ENCODE data around the gene PPDPF.
A peak's percentile ranks its signal among the peaks of the same experiment; 100 is the strongest.
"Not testable (repeated sequence)": the region's sequence is repeated elsewhere in the genome, so short reads cannot be mapped to it uniquely, and the experiment has no call there.

PPDPF gene

GRCh38 chr20:63568986-63569949 is 48.7 kb downstream of the PPDPF start:
- Histone ChIP-seq H2AFZ (ENCODE audit: low read depth) (no peak overlapping the region), H3K9ac (no peak overlapping the region), H3K79me2 (ENCODE audit: insufficient read depth, low read depth) (no peaks in the 10 kb centered on the region), H3K27me3 (ENCODE audit: insufficient read depth, low read depth) (peaks cover 16% of the 10 kb centered on the region), H3K4me2 (peak overlapping the region; percentile 92), H4K20me1 (ENCODE audit: insufficient read depth) (no peaks in the 10 kb centered on the region), H3K36me3 (ENCODE audit: insufficient read depth) (no peaks in the 10 kb centered on the region), H3K4me3 (IDR thresholded peaks at IDR 0.05; ENCODE audit: insufficient read depth, low read depth, low read length) (no peak overlapping the region), H3K27ac (no peak overlapping the region), H3K4me1 (ENCODE audit: low read depth, poor library complexity, severe bottlenecking) (peaks cover 26% of the 10 kb centered on the region)
- TF ChIP-seq, protein P1, sequence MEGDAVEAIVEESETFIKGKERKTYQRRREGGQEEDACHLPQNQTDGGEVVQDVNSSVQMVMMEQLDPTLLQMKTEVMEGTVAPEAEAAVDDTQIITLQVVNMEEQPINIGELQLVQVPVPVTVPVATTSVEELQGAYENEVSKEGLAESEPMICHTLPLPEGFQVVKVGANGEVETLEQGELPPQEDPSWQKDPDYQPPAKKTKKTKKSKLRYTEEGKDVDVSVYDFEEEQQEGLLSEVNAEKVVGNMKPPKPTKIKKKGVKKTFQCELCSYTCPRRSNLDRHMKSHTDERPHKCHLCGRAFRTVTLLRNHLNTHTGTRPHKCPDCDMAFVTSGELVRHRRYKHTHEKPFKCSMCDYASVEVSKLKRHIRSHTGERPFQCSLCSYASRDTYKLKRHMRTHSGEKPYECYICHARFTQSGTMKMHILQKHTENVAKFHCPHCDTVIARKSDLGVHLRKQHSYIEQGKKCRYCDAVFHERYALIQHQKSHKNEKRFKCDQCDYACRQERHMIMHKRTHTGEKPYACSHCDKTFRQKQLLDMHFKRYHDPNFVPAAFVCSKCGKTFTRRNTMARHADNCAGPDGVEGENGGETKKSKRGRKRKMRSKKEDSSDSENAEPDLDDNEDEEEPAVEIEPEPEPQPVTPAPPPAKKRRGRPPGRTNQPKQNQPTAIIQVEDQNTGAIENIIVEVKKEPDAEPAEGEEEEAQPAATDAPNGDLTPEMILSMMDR (conservative IDR thresholded peaks at IDR 0.05; ENCODE audit: low read depth, low read length) = no peak

GRCh38 chr20:63570281-63571086 is 49.9 kb downstream of the PPDPF start:
- Histone ChIP-seq H3K4me2 (no peak overlapping the region), H3K27me3 (ENCODE audit: insufficient read depth, low read depth) (peaks cover 27% of the 10 kb centered on the region), H3K4me3 (IDR thresholded peaks at IDR 0.05; ENCODE audit: insufficient read depth, low read depth, low read length) (no peak overlapping the region), H3K27ac (no peak overlapping the region), H2AFZ (ENCODE audit: low read depth) (no peak overlapping the region), H3K9ac (no peak overlapping the region), H4K20me1 (ENCODE audit: insufficient read depth) (no peaks in the 10 kb centered on the region), H3K79me2 (ENCODE audit: insufficient read depth, low read depth) (no peaks in the 10 kb centered on the region), H3K4me1 (ENCODE audit: low read depth, poor library complexity, severe bottlenecking) (peaks cover 32% of the 10 kb centered on the region), H3K36me3 (ENCODE audit: insufficient read depth) (no peaks in the 10 kb centered on the region)
- TF ChIP-seq, protein P1 (conservative IDR thresholded peaks at IDR 0.05; ENCODE audit: low read depth, low read length) = no peak

GRCh38 chr20:63571087-63571478 is 50.5 kb downstream of the PPDPF start:
- not testable (repeated sequence) for H3K4me2 ChIP-seq; H2AFZ ChIP-seq (ENCODE audit: low read depth); H3K36me3 ChIP-seq (ENCODE audit: insufficient read depth); H3K27ac ChIP-seq; H4K20me1 ChIP-seq (ENCODE audit: insufficient read depth); H3K79me2 ChIP-seq (ENCODE audit: insufficient read depth, low read depth); H3K4me3 ChIP-seq (IDR thresholded peaks at IDR 0.05; ENCODE audit: insufficient read depth, low read depth, low read length); H3K9ac ChIP-seq
- Histone ChIP-seq H3K4me1 (ENCODE audit: low read depth, poor library complexity, severe bottlenecking) (peaks cover 32% of the 10 kb centered on the region), H3K27me3 (ENCODE audit: insufficient read depth, low read depth) (peaks cover 31% of the 10 kb centered on the region)
